ENCODE data around the gene UBALD1.

The UBALD1 gene

GRCh38 chr16:4614571-4615383 is at the start of gene UBALD1:
Gene UBALD1 (minus strand): TSS chr16:4614888. CDS start chr16:4614797, 91 bp downstream.
- peak; percentile 77 to 78 for DNase-seq

- no peak for DNase-seq
These were observed 49.2 kb upstream of the UBALD1 start for GRCh38 chr16:4663777-4664465.

GRCh38 chr16:4663465-4663776 is 48.7 kb upstream of the UBALD1 start:
- no peak for DNase-seq

GRCh38 chr16:4661661-4662060 is 47.0 kb upstream of the UBALD1 start:
- DNase-seq = no peak

GRCh38 chr16:4660454-4661007 is 45.8 kb upstream of the UBALD1 start:
- peak; percentile 79 to 81 for DNase-seq

- no peak for DNase-seq
These were observed 45.0 kb upstream of the UBALD1 start for GRCh38 chr16:4659363-4660353.

DNA sequence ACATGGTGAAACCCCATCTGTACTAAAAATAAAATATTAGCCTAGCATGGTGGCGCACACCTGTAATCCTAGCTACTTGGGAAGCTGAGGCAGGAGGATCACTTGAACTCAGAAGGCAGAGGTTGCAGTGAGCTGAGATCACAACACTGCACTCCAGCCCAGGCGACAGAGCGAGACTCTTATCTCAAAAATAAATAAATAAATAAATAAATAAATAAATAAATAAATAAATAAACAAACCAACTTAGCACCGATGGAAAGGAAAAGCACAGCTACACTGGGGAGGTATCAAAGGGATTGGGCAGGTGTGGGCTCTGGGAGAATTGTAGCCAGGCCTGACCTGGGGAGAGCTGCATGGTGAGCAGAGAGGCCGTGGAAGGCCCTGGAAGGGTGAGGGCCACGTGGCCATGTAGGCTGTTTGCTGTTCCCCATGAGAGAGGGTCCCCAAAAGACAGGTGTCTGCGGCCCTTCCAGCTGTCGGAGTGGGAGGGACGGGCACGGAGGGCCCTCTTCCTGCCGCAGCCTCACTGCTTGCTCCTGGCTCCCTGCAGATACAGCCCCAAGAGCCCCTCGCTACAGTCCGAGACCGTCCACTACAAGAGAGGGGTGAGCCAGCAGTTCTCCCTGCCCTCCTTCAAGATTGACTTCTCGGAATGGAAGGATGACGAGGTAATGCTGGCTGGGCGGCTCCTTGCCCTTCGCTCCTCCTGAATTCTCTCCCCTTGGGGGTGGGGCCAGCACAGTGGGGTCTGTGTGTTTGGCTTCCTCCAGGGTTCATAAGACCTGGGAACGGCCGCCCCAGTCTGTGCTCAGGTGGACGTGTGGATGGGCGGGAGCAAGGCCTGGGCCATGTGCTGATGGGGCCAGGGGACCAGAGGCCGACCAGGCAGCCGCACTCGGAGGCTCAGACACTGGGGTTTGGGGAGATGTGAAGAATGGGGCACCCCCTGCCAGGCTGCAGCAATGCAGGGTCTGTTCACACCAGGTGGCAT is 42.3 kb upstream of the UBALD1 start:
- DNase-seq = no peak

DNA sequence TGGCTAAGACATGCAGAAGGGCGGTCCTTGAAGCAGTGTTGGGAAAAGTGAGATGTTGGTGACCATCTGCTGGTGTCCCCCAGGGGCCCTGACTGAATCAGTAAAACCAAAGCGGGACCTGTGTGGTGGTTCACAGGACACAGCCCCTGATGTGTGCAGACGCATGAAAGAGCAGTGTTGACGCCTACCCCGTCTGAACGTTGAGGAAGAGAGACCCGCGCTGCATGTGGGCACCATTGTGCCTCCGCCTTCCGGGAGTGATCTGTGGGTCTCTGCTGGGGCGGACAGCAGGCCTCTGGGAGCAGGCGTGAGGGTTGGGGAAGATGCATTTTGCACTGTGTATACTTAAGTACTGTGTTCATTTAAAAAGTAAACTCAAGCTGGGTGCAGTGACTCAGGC is 41.5 kb upstream of the UBALD1 start:
- no peak for DNase-seq

DNA sequence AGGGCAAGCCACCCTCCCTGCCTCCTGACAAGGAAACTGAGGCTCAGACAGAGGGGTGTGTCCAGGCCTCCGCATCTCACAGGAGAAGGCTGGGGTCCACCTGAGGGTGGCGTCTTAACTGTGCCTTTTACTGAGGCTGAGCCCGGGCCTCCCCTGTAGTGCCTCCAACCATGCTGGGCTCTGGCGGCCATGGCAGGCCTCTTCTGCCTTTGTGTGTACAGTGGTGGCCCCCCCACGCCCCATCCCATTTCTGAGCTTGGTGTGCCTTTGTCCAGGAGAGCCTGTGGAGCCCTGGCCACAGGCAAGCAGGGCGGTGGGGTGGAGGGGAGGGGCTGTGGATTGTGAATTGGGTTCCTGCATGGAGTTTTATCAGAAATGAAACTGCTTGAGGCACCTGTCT is 41.1 kb upstream of the UBALD1 start:
- DNase-seq = no peak

DNA sequence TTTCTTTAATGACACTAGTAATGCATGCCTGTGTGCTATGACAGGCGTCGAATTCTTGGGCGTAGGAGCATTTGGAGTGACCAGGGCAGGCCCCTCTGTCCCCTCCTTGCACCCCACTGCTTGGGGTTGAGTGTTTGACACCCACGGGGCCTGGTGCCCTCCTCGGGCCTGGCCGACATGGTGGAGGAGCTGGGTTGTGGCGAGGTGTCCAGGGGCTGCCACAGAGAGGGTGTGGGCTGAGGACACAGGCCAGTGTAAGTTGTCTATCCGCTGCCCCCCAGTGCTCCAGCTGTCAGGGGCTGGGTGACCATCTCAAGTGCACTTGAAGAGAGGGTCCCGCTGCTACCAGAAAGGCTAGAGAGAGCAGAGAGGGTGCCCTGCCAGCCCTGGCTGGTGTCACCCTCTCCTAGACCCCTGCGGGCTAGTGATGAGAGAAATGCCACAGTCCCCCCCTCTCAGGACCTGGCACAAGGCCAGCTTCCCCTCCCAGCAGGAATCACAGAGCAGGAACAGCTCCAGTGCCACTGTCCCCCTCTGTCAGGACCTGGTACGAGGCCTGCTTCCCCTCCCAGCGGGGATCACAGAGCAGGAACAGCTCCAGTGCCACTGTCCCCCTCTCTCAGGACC is 40.4 kb upstream of the UBALD1 start:
- no peak for DNase-seq

GRCh38 chr16:4654011-4654963 is 39.6 kb upstream of the UBALD1 start:
- no peak for DNase-seq

GRCh38 chr16:4652561-4652960 is 37.9 kb upstream of the UBALD1 start:
- no peak for DNase-seq

- no peak for DNase-seq
These were observed 37.1 kb upstream of the UBALD1 start for GRCh38 chr16:4651827-4652226.

DNA sequence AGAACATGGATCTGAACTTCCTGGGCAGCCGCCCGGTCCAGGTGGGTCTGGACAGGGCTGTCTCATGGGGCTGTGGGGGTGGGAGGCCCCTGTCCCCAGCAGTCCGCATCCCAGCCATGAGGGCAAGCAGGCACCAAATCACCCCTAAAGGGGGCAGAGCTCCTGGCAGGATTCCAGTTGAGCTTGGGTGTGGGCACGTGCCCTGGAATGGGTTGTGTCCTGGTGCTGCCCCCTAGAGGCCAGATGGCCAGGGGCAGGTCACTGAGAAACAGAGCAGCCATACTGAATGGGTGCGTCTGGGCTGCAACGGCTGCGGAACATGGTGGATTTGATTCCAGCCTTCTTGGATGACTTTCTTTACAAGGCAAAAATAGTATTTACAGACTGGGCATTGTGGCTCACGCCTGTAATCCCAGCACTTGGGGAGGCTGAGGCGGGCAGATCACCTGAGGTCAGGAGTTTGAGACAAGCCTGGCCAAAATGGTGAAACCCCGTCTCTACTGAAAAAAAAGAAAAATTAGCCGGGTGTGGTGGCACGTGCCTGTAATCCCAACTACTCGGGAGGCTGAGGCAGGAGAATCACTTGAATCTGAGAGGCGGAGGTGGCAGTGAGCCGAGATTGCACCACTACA is 35.9 kb upstream of the UBALD1 start:
- DNase-seq = peak; percentile 70 to 74

DNA sequence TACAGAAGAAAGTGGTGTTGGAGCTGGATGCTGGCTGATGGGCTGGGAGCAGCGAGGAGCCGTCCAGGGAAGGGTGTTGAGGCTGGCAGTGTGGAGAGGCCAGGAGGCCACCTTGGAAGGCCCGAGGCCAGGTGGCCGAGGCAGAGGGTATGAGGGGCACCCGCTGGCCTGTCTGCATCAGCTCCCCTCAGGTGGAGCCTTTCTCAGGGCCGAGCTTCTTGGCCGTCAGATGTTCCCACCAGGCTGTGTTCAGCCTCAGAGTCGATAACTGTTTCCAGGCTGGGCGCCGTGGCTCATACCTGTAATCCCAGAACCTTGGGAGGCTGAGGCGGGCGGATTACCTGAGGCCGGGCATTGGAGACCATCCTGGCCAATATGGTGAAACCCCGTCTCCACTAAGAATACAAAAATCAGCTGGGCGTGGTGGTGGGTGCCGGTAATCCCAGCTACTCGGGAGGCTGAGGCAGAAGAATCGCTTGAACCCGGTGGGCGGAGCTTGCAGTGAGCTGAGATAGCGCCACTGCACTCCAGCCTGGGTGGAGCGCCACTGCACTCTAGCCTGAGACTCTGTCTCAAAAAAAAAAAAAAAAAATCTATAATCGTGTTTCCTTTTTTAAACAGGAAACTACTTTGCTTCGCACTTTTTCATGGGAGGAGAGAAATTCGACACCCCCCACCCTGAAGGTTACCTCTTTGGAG is 35.2 kb upstream of the UBALD1 start:
- no peak for DNase-seq

DNA sequence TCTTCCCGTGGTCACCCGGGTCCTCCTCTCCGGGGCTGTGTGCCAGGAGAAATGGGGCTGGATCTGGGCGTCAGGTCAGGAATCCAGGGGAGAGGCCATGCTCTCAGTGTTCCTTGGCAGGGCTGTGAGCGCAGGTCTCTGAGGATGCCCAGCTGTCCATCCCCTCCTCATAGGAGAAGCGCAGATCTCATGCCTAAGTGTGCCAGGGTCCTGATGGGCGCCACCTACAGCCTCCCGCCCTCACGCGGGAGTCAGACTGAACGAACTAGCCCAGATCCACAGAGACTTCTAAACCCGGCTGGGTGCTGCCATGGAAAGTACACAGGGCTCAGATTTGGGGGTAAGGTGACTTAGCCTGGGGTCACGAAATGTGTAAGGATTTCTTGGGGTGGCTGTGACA is 34.2 kb upstream of the UBALD1 start:
- no peak for DNase-seq

GRCh38 chr16:4647644-4647980 is 32.9 kb upstream of the UBALD1 start:
- DNase-seq = no peak

- no peak for DNase-seq
These were observed 32.3 kb upstream of the UBALD1 start for GRCh38 chr16:4646773-4647643.
